ENCODE data around the gene ABCC6. TPM values are rescaled to one million over a fixed set of nuclear protein-coding genes. Genes with fewer than 3 reads are reported as not detected.
"Not testable (repeated sequence)": the region's sequence is repeated elsewhere in the genome, so short reads cannot be mapped to it uniquely, and the experiment has no call there.

Gene ABCC6
- total RNA-seq, 1 experiment from 2014 or later: 2.7 TPM

DNA sequence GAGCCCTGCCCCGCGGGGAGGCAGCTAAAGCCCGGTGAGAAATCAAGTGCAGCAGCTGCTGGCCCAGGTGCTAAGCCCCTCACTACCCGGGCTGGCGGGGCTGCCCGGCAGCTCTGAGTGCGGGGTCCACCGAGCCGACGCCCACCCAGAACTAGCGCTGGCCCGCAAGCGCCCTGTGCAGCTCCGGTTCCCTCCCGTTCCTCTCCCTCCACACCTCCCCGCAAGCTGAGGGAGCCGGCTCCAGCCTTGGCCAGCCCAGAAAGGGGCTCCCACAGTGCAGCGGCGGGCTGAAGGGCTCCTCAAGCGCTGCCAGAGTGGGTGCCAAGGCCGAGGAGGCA lies 118.5 kb downstream of the ABCC6 start:
- BruUV-seq (replicated peaks); H3K27ac ChIP-seq (ENCODE audit: low read depth, low read length); H3K4me2 ChIP-seq (ENCODE audit: low read length); intact Hi-C loops (cut with micrococcal nuclease); H3K9ac ChIP-seq (ENCODE audit: low read length); H4K20me1 ChIP-seq (ENCODE audit: insufficient read depth); H3K79me2 ChIP-seq (ENCODE audit: insufficient read depth, low read length); POLR2A ChIA-PET; ATAC-seq; H3K4me3 ChIP-seq (replicated peaks in 1 of 2; ENCODE audit: low read depth in 1 of 2, low read length in 2 of 2); DNase-seq (ENCODE audit: low read depth, low spot score); CTCF ChIA-PET; H2AFZ ChIP-seq (ENCODE audit: low read depth, low read length, poor library complexity, severe bottlenecking); H3K9me3 ChIP-seq (ENCODE audit: control insufficient read depth in 1 of 2, insufficient read depth in 1 of 2, low read depth in 1 of 2, low read length in 2 of 2); H3K27me3 ChIP-seq (ENCODE audit: insufficient read depth, low read length); H3K4me1 ChIP-seq (ENCODE audit: control insufficient read depth in 1 of 2, insufficient read depth in 2 of 2, low read length in 2 of 2); RAD21 ChIA-PET (ENCODE audit: low non-redundant PET in 1 of 2, low total read pairs in 2 of 2, uncharacterized antibody in 2 of 2, unreplicated experiment in 2 of 2); H3K9me2 ChIP-seq (ENCODE audit: insufficient read depth): not testable (repeated sequence)
- peaks cover 26 to 29% of the 10 kb centered on the region in 2 experiments; a peak in 3 of 4 replicates for H3K36me3 ChIP-seq (ENCODE audit: control insufficient read depth in 1 of 2, insufficient read depth in 2 of 2, low read length in 2 of 2)

DNA sequence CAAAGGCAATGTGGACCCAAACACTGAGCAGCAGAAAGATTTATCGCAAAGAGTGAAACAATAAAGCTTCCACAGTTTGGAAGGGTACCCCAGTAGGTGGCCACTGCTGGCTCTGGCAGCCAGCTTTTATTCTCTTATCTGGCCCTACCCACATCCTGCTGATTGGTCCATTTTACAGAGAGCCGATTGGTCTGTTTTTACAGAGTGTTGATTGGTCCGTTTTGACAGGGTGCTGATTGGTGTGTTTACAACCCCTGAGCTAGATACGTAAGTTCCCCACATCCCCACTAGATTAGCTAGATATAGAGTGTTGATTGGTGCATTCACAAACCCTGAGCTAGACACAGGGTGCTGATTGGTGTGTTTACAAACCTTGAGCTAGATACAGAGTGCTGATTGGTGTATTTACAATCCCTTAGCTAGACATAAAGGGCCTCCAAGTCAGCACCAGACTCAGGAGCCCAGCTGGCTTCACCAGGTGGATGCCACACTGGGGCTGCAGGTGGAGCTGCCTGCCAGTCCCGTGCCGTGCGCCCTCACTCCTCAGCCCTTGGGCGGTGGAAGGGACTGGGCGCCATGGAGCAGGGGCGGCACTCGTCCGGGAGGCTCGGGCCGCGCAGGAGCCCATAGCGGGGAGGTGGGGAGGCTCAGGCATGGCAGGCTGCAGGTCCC lies 119.0 kb downstream of the ABCC6 start:
- H3K27ac ChIP-seq (ENCODE audit: low read depth, low read length); H3K4me2 ChIP-seq (ENCODE audit: low read length); H3K9ac ChIP-seq (ENCODE audit: low read length); H3K79me2 ChIP-seq (ENCODE audit: insufficient read depth, low read length); RAD21 ChIA-PET (ENCODE audit: low non-redundant PET in 1 of 2, low total read pairs in 2 of 2, uncharacterized antibody in 2 of 2, unreplicated experiment in 2 of 2); DNase-seq (ENCODE audit: low read depth, low spot score); H3K4me3 ChIP-seq (replicated peaks in 1 of 2; ENCODE audit: low read depth in 1 of 2, low read length in 2 of 2); H3K27me3 ChIP-seq (ENCODE audit: insufficient read depth, low read length); BruUV-seq (replicated peaks); H3K9me3 ChIP-seq (ENCODE audit: control insufficient read depth in 1 of 2, insufficient read depth in 1 of 2, low read depth in 1 of 2, low read length in 2 of 2); H3K4me1 ChIP-seq (ENCODE audit: control insufficient read depth in 1 of 2, insufficient read depth in 2 of 2, low read length in 2 of 2); POLR2A ChIA-PET; intact Hi-C loops (cut with micrococcal nuclease); H2AFZ ChIP-seq (ENCODE audit: low read depth, low read length, poor library complexity, severe bottlenecking); H4K20me1 ChIP-seq (ENCODE audit: insufficient read depth); H3K9me2 ChIP-seq (ENCODE audit: insufficient read depth); CTCF ChIA-PET: not testable (repeated sequence)
- ATAC-seq: peak; percentile 34; the same call in 1 of the 2 replicates
- peaks cover 24 to 27% of the 10 kb centered on the region in 2 experiments; a peak in 3 of 4 replicates for H3K36me3 ChIP-seq (ENCODE audit: control insufficient read depth in 1 of 2, insufficient read depth in 2 of 2, low read length in 2 of 2)

DNA sequence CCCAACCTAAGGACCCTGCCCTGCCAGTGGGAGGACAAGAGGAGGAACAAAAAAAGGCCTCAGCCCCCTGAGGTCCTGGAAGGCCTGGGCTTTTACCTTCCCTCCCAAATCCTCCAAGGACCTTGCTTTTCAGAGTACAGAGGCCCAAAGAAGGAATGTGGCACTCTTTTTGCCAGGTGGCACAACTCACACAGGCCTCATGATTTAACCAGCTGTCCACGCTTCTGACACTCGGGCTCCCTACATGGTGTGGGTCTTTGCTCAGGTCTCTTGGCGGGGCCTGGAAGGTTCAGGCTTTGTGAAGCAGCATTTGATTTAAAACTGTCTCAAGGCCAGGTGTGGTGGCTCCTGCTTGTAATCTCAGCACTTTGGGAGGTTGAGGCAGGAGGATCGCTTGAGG lies 120.6 kb downstream of the ABCC6 start:
- no peaks in the 10 kb centered on the region for H3K9me3 ChIP-seq (ENCODE audit: control insufficient read depth in 1 of 2, insufficient read depth in 1 of 2, low read depth in 1 of 2, low read length in 2 of 2)
- no peak overlapping the region for H2AFZ ChIP-seq (ENCODE audit: low read depth, low read length, poor library complexity, severe bottlenecking)
- CTCF ChIA-PET: no interaction called here
- no peaks in the 10 kb centered on the region for H3K4me1 ChIP-seq (ENCODE audit: control insufficient read depth in 1 of 2, insufficient read depth in 2 of 2, low read length in 2 of 2)
- intact Hi-C loops (cut with micrococcal nuclease): no loop called here
- H3K9ac ChIP-seq (ENCODE audit: low read length): no peak overlapping the region
- POLR2A ChIA-PET: no interaction called here
- no peaks in the 10 kb centered on the region for H3K79me2 ChIP-seq (ENCODE audit: insufficient read depth, low read length)
- no peak overlapping the region for H3K4me2 ChIP-seq (ENCODE audit: low read length)
- no peaks in the 10 kb centered on the region for H4K20me1 ChIP-seq (ENCODE audit: insufficient read depth)
- TF ChIP-seq EZH2 (IDR thresholded peaks at IDR 0.05) (no peak), ZNF274 (IDR thresholded peaks at IDR 0.05; ENCODE audit: low read depth, low read length) (no peak), SRF (IDR thresholded peaks at IDR 0.05; ENCODE audit: low read depth) (no peak), SP1 (IDR thresholded peaks at IDR 0.05; ENCODE audit: low read depth) (no peak)
- TF ChIP-seq, protein P1, sequence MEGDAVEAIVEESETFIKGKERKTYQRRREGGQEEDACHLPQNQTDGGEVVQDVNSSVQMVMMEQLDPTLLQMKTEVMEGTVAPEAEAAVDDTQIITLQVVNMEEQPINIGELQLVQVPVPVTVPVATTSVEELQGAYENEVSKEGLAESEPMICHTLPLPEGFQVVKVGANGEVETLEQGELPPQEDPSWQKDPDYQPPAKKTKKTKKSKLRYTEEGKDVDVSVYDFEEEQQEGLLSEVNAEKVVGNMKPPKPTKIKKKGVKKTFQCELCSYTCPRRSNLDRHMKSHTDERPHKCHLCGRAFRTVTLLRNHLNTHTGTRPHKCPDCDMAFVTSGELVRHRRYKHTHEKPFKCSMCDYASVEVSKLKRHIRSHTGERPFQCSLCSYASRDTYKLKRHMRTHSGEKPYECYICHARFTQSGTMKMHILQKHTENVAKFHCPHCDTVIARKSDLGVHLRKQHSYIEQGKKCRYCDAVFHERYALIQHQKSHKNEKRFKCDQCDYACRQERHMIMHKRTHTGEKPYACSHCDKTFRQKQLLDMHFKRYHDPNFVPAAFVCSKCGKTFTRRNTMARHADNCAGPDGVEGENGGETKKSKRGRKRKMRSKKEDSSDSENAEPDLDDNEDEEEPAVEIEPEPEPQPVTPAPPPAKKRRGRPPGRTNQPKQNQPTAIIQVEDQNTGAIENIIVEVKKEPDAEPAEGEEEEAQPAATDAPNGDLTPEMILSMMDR (IDR thresholded peaks at IDR 0.05 in 2 of 3, conservative IDR thresholded peaks at IDR 0.05 in 1 of 3; ENCODE audit: borderline replicate concordance in 1 of 3, insufficient read depth in 1 of 3, low read depth in 2 of 3, low read length in 2 of 3): no peak
- ATAC-seq: no peak
- H3K27me3 ChIP-seq (ENCODE audit: insufficient read depth, low read length): no peaks in the 10 kb centered on the region
- RAD21 ChIA-PET (ENCODE audit: low non-redundant PET in 1 of 2, low total read pairs in 2 of 2, uncharacterized antibody in 2 of 2, unreplicated experiment in 2 of 2): no interaction called here
- no peaks in the 10 kb centered on the region for H3K9me2 ChIP-seq (ENCODE audit: insufficient read depth)
- DNase-seq (ENCODE audit: low read depth, low spot score): no peak
- no peak overlapping the region for H3K4me3 ChIP-seq (replicated peaks in 1 of 2; ENCODE audit: low read depth in 1 of 2, low read length in 2 of 2)
- BruUV-seq (replicated peaks): TSS peak; percentile 20
- H3K36me3 ChIP-seq (ENCODE audit: control insufficient read depth in 1 of 2, insufficient read depth in 2 of 2, low read length in 2 of 2): peaks cover 24 to 25% of the 10 kb centered on the region in 2 experiments; a peak in 3 of 4 replicates
- no peak overlapping the region for H3K27ac ChIP-seq (ENCODE audit: low read depth, low read length)

All from HCT116 (cell line).